Loucy (cell line): ENCODE results near the gene FARS2.

Experiments
- CTCF ChIP-seq: fragments of 200-600 bp; sonication (generic); conservative IDR thresholded peaks from 2 replicates; pipeline ENCODE4 v1.5.1; 2014; ENCODE audit warnings: mild to moderate bottlenecking, antibody characterized with exemption, low read length
- EZH2phosphoT487 ChIP-seq: fragments of 200-600 bp; IDR thresholded peaks from 2 replicates; pipeline ENCODE4 v1.6.1; 2018; ENCODE audit warnings: antibody characterized with exemption, mild to moderate bottlenecking, moderate library complexity, borderline replicate concordance

- TF ChIP-seq CTCF: no peak
- TF ChIP-seq EZH2phosphoT487: no peak
Observed at GRCh38 chr6:5481033-5481432, 219.7 kb downstream of the FARS2 start.
